DLD1 (cell line): ENCODE measurements around the gene CNTFR.

Experiments used
- in situ Hi-C: cut with HindIII; loops from 2 replicates; pipeline ENCODE4 v1.10.0; 2017; ENCODE audit warnings: low sequenced_read_pairs

Gene CNTFR

DNA sequence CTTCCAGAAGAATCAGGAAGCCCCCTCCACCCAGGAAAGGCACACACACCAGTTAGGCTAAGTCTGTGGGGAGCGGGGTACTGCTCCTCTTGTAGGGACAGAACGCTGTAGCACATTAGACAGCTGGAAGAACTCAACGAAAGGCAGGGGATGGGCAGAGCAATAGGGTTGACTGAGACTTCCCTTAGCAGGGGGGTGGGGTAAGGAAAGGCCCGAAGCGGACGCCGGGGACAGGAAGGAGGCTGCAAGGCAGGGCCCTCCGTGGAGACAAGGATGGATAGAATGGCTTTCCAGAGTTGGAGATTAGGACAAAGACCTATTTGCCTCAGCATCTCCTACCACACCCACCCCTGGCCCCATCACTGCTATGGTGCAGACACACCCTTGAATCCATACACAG lies 14.3 kb downstream of the CNTFR start:
- in situ Hi-C loops, result loop anchor here (10.0 to 25.0 kb wide), 2 partner anchors 70 to 138 kb away; no protein-coding TSS in a partner anchor

- in situ Hi-C loops, result loop anchor here (10.0 kb wide), 1 partner anchor 70 kb away; no protein-coding TSS in a partner anchor
Observed at GRCh38 chr9:34574571-34574970, 15.0 kb downstream of the CNTFR start.

DNA sequence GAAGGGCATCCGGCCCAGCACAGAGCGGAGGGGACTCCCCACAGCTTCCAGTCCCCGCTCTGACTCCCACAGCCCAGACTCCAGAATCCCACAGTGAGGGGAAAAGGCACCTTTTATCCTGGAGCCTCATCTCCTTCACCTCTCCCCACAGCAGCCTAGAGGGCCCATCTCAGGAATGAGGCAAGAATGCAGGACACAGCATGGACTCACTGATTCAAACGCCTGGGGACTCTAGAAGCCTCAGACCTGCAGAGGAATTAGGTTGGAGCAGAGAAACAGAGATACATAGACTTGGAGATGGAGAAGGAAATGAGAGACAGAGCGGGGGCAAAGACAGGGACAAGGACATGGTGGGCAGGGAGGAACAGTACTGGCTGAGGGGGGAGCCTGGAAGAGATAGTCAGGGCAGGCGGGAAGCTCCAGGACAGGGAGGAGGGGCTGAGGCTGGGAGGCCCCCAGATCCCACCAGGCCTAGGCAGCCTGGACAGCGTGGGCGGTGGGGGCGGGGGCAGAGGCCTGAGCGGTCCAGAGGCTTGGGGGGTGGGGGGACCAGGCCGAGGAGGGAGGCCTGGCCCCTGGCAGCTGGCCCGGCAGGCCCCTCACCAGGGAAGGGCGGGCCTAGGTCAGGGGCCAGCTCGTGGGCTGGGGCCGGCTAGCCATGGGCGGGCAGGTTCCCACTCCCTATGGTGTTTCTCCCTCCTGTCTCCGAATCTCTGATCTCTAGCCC lies 15.8 kb downstream of the CNTFR start:
- in situ Hi-C loops, result loop anchor here (10.0 kb wide), 1 partner anchor 69 kb away; no protein-coding TSS in a partner anchor

DNA sequence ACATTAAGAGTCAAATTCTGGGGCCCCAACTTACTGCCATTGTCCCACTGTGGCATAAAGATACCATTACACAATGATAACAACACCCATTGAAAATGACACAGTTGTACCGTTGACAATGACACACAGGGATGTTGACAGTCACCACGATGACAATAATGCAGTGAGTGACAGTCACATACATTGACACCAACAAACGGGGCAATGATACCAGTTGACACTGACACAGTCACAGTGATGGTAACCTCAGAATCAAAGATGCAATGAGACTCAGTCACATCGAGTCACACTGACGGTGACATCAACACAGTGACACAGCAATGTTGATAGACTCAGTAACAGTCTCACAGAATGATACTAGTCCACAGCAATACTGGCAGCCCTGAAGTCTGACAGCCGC lies 16.9 kb downstream of the CNTFR start:
- in situ Hi-C loops, result loop anchor here (10.0 kb wide), 1 partner anchor 68 kb away; no protein-coding TSS in a partner anchor

GRCh38 chr9:34572092-34572491 lies 17.4 kb downstream of the CNTFR start:
- in situ Hi-C loops, result loop anchor here (10.0 kb wide), 1 partner anchor 67 kb away; no protein-coding TSS in a partner anchor

- in situ Hi-C loops, result loop anchor here (10.0 kb wide), 1 partner anchor 67 kb away; no protein-coding TSS in a partner anchor
Observed at GRCh38 chr9:34571481-34571810, 18.1 kb downstream of the CNTFR start.

DNA sequence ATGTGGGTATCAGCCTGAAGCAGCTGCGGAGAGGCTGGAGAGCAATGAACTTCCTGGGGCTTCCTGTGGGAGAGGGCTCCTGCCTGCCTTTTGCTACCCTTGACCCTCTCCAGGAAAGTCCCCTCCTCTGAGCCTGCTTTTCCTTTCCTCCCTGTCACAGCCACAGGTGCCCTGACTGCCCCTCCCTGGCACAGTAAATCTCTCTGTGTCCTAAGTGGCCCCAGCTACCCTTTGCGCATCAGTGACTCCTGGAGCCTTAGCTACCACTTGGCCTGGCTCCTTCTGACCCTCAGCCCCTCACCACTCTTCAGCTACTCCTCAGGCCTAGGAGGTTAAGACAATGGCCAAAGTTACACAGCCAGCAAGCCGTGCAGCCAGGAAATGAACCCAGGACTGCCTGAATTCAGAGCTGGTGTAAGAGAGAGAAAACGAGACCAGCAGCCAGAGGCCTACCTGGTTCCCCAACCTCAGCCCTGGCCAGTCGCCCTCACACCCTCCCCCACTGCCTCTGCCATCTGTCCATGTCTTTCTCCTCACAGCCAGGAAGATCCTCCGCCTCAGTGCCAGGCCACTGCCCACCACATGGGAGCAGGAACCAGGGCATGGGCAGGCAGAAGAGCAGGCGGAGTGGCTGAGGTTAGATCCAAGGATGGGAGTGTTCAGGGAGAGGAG lies 18.6 kb downstream of the CNTFR start:
- in situ Hi-C loops, result loop anchor here (10.0 kb wide), 1 partner anchor 66 kb away; no protein-coding TSS in a partner anchor

DNA sequence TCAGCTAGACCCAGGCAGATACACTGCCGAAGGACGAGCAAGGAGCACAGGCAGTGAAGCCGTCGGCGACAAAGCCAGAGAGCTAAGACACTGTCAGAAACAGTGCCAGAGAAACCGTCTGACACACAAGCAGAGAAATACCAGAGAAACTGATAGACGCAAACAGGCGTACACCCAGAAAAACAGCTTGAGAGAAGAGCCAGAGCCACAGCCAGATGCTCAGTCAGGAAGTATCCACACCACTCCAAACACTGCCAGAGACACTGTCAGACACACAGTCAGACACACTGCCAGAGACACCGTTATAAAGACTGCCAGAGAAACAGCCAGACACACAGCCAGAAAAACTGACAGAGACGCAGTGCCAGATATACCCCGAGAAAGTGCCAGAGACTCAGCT lies 19.1 kb downstream of the CNTFR start:
- in situ Hi-C loops, result loop anchor here (10.0 kb wide), 1 partner anchor 66 kb away; no protein-coding TSS in a partner anchor

- in situ Hi-C loops, result no loop called here
Observed at GRCh38 chr9:34568774-34569173, 20.8 kb downstream of the CNTFR start.

GRCh38 chr9:34568133-34568532 lies 21.4 kb downstream of the CNTFR start:
- in situ Hi-C loops, result no loop called here

DNA sequence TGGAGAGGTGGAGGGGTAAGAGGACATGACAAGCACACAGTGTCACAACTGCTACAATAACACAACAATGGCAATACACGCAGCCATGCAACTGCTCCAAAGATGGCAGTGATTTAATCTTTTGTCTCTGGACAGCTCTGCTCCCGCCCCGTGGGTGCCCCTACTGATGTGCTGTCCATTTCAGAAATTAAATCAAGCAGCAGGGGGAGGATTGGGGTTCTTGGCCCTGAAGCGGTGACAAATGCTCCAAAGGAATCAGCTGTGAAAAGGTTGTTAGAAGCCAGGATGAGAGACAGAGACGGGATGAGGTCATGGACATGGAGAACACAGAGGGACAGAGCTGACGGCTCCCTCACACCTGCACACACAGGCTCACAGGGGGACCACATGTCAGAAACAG lies 22.6 kb downstream of the CNTFR start:
- in situ Hi-C loops, result no loop called here

DNA sequence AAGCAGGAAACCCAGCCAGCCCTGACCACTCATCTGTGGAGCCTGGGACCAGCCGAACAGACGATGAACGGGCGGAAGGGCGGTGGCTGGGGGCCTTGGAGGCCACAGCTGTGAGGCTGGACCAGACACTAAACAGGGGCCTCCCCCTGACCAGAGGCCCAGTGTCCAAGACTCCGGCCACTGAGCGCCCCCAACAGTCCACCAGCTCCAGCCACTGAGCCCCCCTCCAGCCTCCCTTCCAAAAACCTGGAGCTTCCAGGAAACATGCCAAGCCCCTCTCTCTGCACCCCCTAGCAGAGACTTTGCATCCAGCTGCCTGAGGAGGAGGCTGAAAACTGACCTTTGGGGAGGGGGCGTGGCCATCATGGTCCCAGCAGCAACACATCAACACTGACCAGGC lies 23.2 kb downstream of the CNTFR start:
- in situ Hi-C loops, result no loop called here

GRCh38 chr9:34565856-34566255 lies 23.7 kb downstream of the CNTFR start:
- in situ Hi-C loops, result no loop called here

GRCh38 chr9:34564617-34565016 lies 24.9 kb downstream of the CNTFR start:
- in situ Hi-C loops, result no loop called here

GRCh38 chr9:34563262-34563661 lies 26.3 kb downstream of the CNTFR start:
- in situ Hi-C loops, result no loop called here

DNA sequence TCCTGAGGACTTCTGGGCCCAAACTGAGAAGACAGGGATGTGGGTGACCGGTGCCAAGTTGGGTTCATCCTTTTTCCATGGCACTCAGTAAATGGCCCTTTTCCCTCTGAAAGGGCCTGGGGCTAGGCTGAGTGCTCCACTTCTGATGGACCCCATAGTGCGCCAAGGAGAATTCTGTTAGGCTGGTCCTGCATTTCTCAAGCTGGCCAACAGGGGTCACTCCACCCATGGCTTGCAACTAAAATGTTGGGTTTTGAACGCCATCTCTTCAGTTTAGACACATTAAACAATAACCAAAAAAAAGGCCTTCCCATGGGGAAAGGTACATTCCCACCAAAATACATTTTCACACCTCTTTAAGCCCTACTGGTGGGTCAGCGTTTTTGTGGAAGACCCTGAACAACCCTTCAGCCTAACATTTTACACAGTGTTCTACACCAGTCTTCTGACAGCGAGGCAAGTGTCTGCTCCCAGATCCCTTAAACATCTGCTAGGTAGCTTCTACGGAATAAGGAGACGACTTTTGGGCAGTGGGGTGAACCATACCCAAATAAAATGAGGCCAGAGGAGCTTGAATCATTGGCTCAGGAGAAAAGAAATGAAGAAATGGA lies 27.3 kb downstream of the CNTFR start:
- in situ Hi-C loops, result no loop called here

DNA sequence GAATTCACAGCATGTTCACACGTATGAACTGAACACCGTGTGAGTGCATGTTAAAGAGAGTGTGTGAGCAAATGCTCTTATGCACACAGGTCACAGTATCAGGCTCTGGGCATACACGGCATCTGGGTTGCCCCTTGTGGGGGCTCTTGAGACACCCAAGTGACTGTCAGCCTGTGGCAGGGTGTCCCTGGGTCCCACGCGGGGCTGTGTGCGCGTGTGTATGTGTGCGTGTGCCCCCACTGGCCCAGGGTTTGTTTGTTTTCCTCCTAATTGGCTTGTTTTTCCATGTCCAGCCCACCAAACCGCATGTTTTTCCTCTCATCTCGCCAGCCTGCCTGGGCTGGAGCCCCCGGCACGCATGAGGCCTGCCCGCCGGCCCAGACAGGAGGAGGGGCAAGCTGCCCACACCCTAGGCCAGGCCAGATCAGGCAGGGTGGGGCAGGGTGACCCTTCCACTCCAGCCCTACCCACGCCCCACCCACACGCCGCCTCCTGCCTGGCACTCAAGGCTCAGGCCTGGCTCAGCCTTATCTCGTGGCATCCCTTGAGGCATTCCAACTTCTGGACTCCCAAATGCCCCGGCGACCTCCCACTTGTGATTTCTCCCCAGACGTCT lies 28.8 kb downstream of the CNTFR start:
- in situ Hi-C loops, result no loop called here

GRCh38 chr9:34559624-34560455 lies 29.7 kb downstream of the CNTFR start:
- in situ Hi-C loops, result no loop called here

DNA sequence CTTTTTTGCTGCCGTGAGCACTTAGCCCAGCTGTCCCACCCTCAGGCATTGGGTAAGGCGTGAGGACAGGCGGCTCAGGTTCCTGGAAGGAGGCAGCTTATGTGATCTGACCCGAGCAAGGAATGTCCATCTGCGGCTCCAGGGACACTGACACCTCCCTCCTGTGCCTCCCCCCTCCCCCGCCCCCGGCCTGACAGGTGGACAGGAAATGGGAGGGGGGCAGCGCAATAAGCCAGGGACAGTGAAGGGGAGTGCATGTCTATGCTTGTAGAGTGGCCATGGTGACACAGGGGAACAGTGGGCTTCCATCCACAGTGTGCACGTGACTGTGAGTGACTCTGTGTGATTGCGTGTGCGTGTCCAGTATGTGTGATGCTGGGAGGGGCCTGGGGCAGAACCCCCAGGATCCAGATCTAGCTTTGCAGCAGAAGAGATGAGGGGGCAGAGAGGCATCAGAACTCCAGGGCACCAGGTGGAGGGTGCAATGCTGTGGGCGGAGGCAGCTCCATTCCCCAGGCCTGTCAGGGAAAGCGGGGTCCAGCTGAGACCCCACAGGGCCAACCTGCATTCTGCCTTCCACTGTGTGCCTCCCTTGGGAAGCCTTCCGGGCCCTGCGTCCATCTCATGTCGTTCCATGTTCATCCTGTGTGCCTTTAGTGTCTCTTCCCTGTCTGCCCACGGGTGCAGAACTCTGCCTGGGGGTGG lies 30.5 kb downstream of the CNTFR start:
- in situ Hi-C loops, result no loop called here

- in situ Hi-C loops, result no loop called here
Observed at GRCh38 chr9:34558364-34558763, 31.2 kb downstream of the CNTFR start.
